Activated naive CD4-positive, alpha-beta T cell treated with anti-CD3 and anti-CD28 coated beads, Interleukin-2, amount 50 U/mL, for 16 hours (primary cell): ENCODE results near the gene PCNT.
"Not testable (repeated sequence)": the region's sequence is repeated elsewhere in the genome, so short reads cannot be mapped to it uniquely, and the experiment has no call there.

Experiments
- DNase-seq: peaks from one replicate; pipeline ENCODE4 v3.0.0-alpha.2; 2020

Gene PCNT

GRCh38 chr21:46431448-46431847, 107.5 kb downstream of the PCNT start:
- DNase-seq: no peak

DNA sequence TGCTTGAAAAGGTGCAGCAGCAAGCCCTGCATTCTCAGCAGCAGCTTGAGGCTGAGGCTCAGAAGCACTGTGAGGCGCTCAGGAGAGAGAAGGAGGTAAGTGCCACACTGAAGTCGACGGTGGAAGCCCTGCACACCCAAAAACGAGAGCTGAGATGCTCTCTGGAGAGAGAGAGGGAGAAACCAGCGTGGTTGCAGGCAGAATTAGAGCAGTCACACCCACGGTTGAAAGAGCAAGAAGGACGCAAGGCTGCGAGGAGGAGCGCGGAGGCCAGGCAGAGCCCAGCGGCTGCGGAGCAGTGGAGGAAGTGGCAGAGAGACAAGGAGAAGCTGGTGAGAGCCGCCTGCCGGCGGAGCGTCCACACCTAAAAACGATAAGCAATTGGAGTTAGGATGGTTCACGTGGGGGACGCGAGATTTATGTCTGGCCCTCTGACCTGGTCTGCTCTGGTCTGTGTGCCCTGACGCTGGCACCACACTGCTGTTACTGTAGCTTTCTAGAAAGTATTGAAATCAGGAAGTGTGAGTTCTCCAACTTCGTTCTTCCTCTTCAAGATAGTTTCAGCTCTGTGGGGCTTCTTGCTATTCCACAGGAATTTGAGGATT, 108.0 kb downstream of the PCNT start:
- no peak for DNase-seq

GRCh38 chr21:46433116-46433515, 109.2 kb downstream of the PCNT start:
- not testable (repeated sequence) for DNase-seq

- DNase-seq: no peak
Measured at GRCh38 chr21:46434322-46434958, 110.5 kb downstream of the PCNT start.

GRCh38 chr21:46435786-46436227, 111.9 kb downstream of the PCNT start:
- DNase-seq: no peak

- DNase-seq: no peak
Measured at GRCh38 chr21:46436621-46437020, 112.7 kb downstream of the PCNT start.

DNA sequence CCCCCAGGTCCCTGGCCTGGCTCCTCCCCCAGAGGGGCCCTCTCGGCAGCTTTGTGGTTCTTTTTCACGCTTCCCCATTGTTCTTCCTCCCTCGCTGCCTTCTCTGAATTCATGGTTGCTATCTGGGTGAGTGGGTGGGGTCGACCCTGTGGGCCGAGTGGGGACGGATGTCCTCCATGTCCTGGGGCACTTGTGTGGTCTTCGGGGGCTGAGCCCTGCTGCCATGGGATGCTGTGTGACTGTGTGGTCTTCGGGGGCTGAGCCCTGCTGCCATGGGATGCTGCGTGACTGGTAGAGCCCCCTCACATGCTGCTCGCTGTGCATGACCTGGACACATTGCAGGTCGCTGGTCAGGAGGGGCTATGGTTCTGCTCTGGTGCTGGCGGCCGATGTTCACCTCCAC, 113.1 kb downstream of the PCNT start:
- DNase-seq: no peak

DNA sequence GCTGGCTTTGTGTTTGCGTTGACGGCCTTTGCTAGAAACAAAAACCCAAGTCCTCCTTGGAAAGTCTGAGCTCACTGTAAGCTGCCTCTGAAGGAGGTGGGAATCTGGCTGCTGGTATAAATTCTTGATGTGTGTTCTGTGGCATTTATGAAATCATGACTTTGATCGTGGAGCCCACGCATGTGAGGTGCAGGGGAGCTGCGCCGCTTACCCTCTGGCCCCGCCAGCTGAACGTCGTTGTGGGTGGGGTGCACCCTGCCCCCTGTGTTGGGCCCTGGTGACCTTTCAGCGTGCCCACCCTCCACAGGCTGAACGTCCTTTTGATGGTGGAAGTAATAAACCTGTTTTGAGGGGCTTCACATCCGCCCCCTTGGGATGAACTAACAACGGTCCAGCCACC, 113.6 kb downstream of the PCNT start:
- DNase-seq: no peak

DNA sequence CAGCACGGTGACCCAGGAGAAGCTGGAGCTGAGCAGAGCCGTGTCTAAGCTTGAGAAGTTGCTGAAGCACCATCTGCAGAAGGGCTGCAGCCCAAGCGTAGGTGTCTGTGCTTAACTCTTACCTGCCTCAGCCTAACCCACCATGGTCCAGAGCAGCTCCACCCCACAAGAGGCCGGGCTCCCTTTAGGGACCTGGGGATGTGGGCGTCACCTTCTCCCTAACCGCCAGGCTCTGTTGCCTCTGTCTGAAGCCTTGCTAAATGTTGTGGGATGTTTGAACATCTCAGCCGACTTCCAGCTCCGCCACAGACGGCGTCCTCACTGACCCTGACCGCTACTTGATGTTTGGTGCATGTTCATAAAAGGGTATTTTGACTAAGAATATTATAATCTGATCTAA, 114.3 kb downstream of the PCNT start:
- no peak for DNase-seq

- no peak for DNase-seq
Measured at GRCh38 chr21:46439906-46440305, 116.0 kb downstream of the PCNT start.

DNA sequence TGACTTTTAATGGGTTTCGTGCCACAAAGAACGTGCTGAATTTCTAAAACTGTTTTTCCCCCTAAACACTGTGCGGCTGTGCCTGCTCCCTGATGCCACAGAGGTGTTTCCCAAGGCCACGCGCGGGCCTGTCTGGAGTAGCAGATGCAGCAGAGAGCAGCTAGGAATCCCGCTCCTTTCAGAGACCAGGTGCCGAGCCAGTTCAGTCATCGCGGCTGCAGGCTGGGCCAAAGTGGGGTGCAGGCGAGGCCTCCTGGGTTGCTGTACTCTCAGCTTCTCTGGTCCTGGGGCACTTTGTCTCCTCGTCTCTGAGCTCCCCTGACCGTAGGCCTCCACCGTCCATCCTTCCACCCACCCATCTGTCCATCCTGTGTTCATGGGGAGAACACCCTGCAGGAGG, 117.4 kb downstream of the PCNT start:
- no peak for DNase-seq

DNA sequence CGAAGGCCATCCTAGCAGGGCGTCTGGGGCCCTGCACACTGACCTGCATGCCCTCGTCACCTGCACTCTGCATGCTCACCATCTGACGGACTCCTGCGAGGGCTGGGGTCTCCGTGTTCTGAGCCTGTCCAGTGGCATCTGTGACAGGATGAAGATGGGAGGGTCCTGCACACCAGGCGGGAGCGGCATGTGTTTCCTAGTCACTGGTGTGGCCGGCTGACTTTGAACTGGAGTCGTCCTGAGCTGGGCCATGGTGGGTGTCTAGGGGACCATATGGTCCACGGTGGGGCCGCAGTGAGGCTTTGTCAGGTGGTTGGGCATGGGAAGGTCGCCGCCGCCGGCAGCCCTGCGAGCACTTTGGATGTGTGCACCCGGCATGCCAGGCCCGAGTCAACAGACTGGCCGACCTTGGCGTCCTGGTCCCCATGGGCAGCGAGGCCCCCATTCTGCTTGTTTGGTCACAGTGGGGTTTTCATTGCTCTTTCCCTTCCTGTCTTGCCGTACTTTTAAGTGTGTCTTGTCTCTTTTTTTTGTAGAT, 118.1 kb downstream of the PCNT start:
- DNase-seq: no peak

DNA sequence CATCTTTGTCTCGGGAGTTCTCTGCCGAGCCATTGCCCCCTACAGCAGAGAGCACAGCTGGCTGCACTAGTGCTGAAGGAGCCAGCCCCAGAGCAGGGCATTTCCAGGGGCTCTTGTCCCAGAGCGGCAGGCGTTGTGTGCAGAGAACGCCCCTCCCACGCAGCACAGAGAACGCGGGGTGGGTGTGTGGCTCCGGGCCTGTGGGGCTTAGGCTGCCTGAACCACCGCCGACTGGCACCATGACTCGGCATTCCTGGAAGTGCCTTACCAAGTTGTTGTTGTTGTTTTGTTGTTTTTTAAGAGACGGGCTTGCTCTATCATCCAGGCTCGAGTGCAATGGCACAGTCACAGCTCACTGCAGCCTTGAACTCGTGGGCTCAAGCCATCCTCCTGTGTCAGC, 119.0 kb downstream of the PCNT start:
- DNase-seq: no peak

- DNase-seq: no peak
Measured at GRCh38 chr21:46443910-46444309, 120.0 kb downstream of the PCNT start.

GRCh38 chr21:46448108-46448507, 124.2 kb downstream of the PCNT start:
- no peak for DNase-seq

GRCh38 chr21:46448855-46449254, 124.9 kb downstream of the PCNT start:
- DNase-seq: not testable (repeated sequence)

- DNase-seq: no peak
Measured at GRCh38 chr21:46452710-46453109, 128.8 kb downstream of the PCNT start.

GRCh38 chr21:46454142-46454541, 130.2 kb downstream of the PCNT start:
- DNase-seq: no peak

- DNase-seq: no peak
Measured at GRCh38 chr21:46454634-46455390, 130.9 kb downstream of the PCNT start.

DNA sequence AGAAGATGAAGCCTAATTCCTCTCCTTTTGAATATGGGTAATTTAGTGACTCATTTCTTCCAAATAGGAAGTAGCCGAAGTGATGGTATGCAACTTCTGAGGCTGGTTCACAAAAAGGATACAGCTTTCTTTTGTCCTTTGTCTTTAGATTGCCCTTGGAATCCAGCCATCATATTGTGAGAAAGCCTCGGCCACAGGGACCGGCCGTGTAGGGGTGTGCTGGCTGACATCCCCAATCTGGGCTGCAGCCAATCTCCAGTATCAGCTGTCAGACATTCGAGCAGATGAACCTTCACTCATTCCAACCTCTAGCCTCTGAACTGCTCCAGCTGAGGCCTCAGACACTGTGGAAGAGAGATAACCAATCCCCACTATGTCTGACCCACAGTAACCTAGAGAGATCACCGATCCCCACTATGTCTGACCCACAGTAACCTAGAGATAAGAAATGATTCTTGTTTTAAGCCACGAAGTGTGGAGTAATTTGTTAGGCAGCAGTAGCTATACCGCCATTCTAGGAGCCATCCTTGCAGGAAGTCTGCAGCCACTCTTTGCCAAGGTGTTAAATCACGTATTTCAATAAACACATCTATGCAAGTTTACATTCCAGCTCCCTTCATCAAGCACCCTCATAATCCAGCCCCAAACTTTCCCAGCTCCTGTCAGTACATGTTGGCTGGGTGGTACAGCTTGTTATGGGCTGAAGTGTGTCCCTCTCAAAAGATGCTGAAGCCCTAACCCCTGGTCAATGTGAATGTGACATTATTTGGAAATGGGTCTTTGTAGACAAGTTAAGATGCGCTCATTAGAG, 131.8 kb downstream of the PCNT start:
- no peak for DNase-seq

DNA sequence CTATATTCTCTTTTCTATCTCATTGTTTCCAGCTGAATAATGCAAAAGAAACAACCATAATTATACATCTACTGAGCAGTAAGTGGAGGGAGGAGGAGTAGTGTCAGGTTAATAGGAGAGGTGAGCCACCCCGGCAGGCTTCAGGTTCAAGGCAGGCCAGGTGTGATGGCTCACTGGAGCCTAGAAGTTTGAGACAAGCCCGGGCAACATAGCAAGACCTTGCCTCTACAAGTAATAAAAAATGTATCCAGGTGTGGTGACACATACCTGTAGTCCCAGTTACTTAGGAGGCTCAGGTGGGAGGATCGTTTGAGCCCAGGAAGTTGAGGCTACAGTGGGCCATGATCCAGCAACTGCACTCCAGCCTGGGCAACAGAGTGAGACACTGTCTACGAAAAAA, 132.8 kb downstream of the PCNT start:
- no peak for DNase-seq

- peak; percentile 38 for DNase-seq
Measured at GRCh38 chr21:46457801-46458314, 133.9 kb downstream of the PCNT start.
